ENCODE data around the gene SLC2A2. TPM values are rescaled to one million over a fixed set of nuclear protein-coding genes. Genes with fewer than 3 reads are reported as not detected.

SLC2A2 gene
- total and polyA plus RNA-seq, 4 donors = 160 to 506 (median 321) TPM

GRCh38 chr3:171044384-171044783, 17.9 kb upstream of the SLC2A2 start:
- no peak overlapping the region for H3K4me3 ChIP-seq (ENCODE audit: low read depth in 1 of 3, low read length in 3 of 3)
- H3K9me3 ChIP-seq (ENCODE audit: control insufficient read depth in 4 of 4, low read length in 3 of 4) = no peaks in the 10 kb centered on the region
- peak overlapping the region; percentile 58 to 62 for H3K27ac ChIP-seq (ENCODE audit: low read depth in 1 of 2, low read length in 2 of 2)
- no peak for TF ChIP-seq MAX (IDR thresholded peaks at IDR 0.05)
- no peak for TF ChIP-seq EGR1 (IDR thresholded peaks at IDR 0.05; ENCODE audit: low read depth in 2 of 2)
- TF ChIP-seq HNF4A (conservative IDR thresholded peaks at IDR 0.05) = peak; percentile 54 to 71
- peak; percentile 34 for TF ChIP-seq YY1 (IDR thresholded peaks at IDR 0.05)
- no peak for TF ChIP-seq HNF4G (IDR thresholded peaks at IDR 0.05)
- peak; percentile 44 to 50 for TF ChIP-seq RXRA (IDR thresholded peaks at IDR 0.05)
- TF ChIP-seq SP1 (IDR thresholded peaks at IDR 0.05) = peak; percentile 41
- peak in 1 of 2 donors; percentile 42 for TF ChIP-seq RAD21 (IDR thresholded peaks at IDR 0.05)
- TF ChIP-seq TAF1 (conservative IDR thresholded peaks at IDR 0.05) = no peak
- TF ChIP-seq CTCF (IDR thresholded peaks at IDR 0.05; ENCODE audit: low read depth, low read length, missing input control) = no peak
- no peak for TF ChIP-seq ATF3 (IDR thresholded peaks at IDR 0.05)
- TF ChIP-seq FOXA1 (IDR thresholded peaks at IDR 0.05) = no peak
- TF ChIP-seq FOXA2 (IDR thresholded peaks at IDR 0.05) = no peak
- no peak for TF ChIP-seq NR2F2 (IDR thresholded peaks at IDR 0.05)
- peak in 1 of 2 donors; percentile 56 for TF ChIP-seq JUND (IDR thresholded peaks at IDR 0.05)
- TF ChIP-seq REST (IDR thresholded peaks at IDR 0.05) = no peak
- TF ChIP-seq GABPA (IDR thresholded peaks at IDR 0.05 in 1 of 2, conservative IDR thresholded peaks at IDR 0.05 in 1 of 2) = no peak
- TF ChIP-seq ZBTB33 (IDR thresholded peaks at IDR 0.05) = no peak
- WGBS = 4% methylated on average over 1 of the region's 1 CpG
- no peaks in the 10 kb centered on the region for H3K36me3 ChIP-seq (ENCODE audit: control insufficient read depth in 4 of 4, insufficient read depth in 3 of 4, low read depth in 1 of 4, low read length in 3 of 4)
- no peak overlapping the region for H3K9ac ChIP-seq (ENCODE audit: low read depth in 1 of 2, low read length in 2 of 2)
- H3K27me3 ChIP-seq (ENCODE audit: control insufficient read depth in 4 of 4, insufficient read depth in 4 of 4, low read length in 3 of 4) = no peaks in the 10 kb centered on the region
- no peak for DNase-seq (ENCODE audit: low spot score)
- peaks cover 7 to 38% (median 24%) of the 10 kb centered on the region in 4 donors for H3K4me1 ChIP-seq (ENCODE audit: control insufficient read depth in 4 of 4, insufficient read depth in 4 of 4, low read length in 3 of 4)

Measured in liver (tissue), 9 donors.